HepG2 (cell line): Measurements from ENCODE around the gene MYOM1.

ENCODE experiments used
- CEBPB ChIP-seq: IDR thresholded peaks from 2 replicates; pipeline ENCODE4 v1.6.1; 2011; ENCODE audit warnings: low read depth, low read length, improper control_type of control experiment, borderline replicate concordance
- CHD2 ChIP-seq: IDR thresholded peaks from 2 replicates; pipeline ENCODE4 v1.6.1; 2011; ENCODE audit warnings: low read depth, low read length, improper control_type of control experiment
- HNRNPK ChIP-seq: fragments of 200-400 bp; formaldehyde crosslinking; IDR thresholded peaks from 2 replicates; pipeline ENCODE4 v1.6.1; 2018; ENCODE audit warnings: low read length, low read depth, moderate library complexity, mild to moderate bottlenecking; ENCODE audit not compliant: poor library complexity, severe bottlenecking
- JUND ChIP-seq: sonication (generic); formaldehyde crosslinking; IDR thresholded peaks from 2 replicates; pipeline ENCODE4 v1.8.0; 2022; ENCODE audit warnings: mild to moderate bottlenecking, missing genetic modification reagents
- NFKBIZ ChIP-seq: IDR thresholded peaks from 2 replicates; pipeline ENCODE4 v1.6.1; 2018; ENCODE audit warnings: missing genetic modification reagents, missing compliant biosample characterization
- NFRKB ChIP-seq: fragments of 450-650 bp; IDR thresholded peaks from 2 replicates; pipeline ENCODE4 v1.6.1; 2017
- RFX5 ChIP-seq: IDR thresholded peaks from 2 replicates; pipeline ENCODE4 v1.6.1; 2011; ENCODE audit warnings: low read depth, low read length, improper control_type of control experiment
- SMC3 ChIP-seq: IDR thresholded peaks from 2 replicates; pipeline ENCODE4 v1.6.1; 2011; ENCODE audit warnings: low read length, improper control_type of control experiment
- USF2 ChIP-seq, 2 experiments: sonication (generic) in 1 of 2; formaldehyde crosslinking in 1 of 2; IDR thresholded peaks; 2 replicates each; pipeline versions ENCODE4 v1.5.1 to v1.6.1; 2011 to 2020; ENCODE audit warnings: borderline replicate concordance in 1 of 2, low read depth in 1 of 2, low read length in 1 of 2, mild to moderate bottlenecking in 1 of 2, missing genetic modification reagents in 1 of 2, moderate library complexity in 1 of 2
- ZMAT3 ChIP-seq: sonication (generic); formaldehyde crosslinking; conservative IDR thresholded peaks from 2 replicates; pipeline ENCODE4 v1.7.0; 2021; ENCODE audit warnings: missing genetic modification reagents
- ZNF775 ChIP-seq: sonication (generic); formaldehyde crosslinking; IDR thresholded peaks from 2 replicates; pipeline ENCODE4 v1.4.0; 2020; ENCODE audit warnings: missing genetic modification reagents, mild to moderate bottlenecking, moderate library complexity, borderline replicate concordance
- TF ChIP-seq, protein P1 (sequence below): sonication (generic); formaldehyde crosslinking; IDR thresholded peaks from 2 replicates; pipeline ENCODE4 v1.4.0; 2020; ENCODE audit warnings: missing genetic modification reagents

DNA sequence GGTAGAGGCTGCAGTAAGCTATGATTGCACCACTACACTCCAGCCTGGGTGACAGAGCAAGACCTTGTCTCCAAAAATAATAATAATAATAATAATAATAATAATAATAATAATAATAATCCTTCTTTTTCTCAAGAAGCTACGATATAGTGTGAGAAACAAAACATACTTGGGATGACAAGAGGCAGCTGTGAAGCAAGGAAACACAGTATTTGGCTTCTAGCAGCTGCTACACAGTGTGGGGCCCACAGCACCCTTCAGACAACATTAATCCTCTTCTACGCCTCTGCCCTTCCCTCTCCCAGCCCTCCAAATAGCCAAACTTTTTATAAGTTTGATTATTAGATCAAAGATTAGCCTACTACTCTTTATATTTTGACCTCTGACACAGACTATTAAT is 62.2 kb downstream of the MYOM1 start:
- TF ChIP-seq SMC3 (no peak), NFRKB (no peak), ZMAT3 (CRISPR knock-in tag) (no peak), RFX5 (no peak), JUND (CRISPR knock-in tag) (no peak), CHD2 (no peak), USF2 (IDR thresholded peaks at IDR 0.05; ENCODE audit: low read depth, low read length) (no peak), USF2 (CRISPR knock-in tag; IDR thresholded peaks at IDR 0.05; ENCODE audit: borderline replicate concordance) (no peak), CEBPB (no peak), NFKBIZ (CRISPR knock-in tag) (no peak), HNRNPK (no peak), ZNF775 (CRISPR knock-in tag) (no peak)
- TF ChIP-seq, protein P1, sequence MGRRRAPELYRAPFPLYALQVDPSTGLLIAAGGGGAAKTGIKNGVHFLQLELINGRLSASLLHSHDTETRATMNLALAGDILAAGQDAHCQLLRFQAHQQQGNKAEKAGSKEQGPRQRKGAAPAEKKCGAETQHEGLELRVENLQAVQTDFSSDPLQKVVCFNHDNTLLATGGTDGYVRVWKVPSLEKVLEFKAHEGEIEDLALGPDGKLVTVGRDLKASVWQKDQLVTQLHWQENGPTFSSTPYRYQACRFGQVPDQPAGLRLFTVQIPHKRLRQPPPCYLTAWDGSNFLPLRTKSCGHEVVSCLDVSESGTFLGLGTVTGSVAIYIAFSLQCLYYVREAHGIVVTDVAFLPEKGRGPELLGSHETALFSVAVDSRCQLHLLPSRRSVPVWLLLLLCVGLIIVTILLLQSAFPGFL = no peak
